ENCODE results near the gene FARS2. TPM values are rescaled to one million over a fixed set of nuclear protein-coding genes. Genes with fewer than 3 reads are reported as not detected.

Gene FARS2
- total RNA-seq, 1 experiment from 2014 or later, result 15.0 TPM

DNA sequence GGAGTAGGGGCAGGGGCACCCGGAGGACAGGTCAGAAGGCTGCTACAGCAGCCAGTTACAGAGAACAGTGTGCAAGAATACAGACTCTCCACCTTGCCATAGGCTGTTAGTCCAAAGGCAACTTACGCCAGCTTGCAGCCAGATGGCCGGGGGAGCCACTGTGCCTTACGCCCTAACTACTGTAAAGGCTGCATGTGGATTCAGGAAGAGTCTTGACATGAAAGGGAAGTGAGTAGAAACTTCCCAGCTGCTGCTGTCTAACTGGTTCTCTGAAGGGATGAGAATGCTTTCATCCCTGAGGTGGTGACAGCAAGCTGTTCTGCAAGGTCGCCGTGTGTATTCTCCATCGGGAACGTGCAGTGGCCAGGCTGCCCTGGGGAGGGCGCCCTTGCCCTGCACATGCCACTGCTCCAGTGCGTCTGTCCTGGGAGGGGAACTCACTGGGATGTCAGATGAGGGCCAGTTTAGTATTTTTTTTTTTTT lies 46.7 kb upstream of the FARS2 start:
- no peaks in the 10 kb centered on the region for H3K9me3 Mint-ChIP-seq
- no peak for TF ChIP-seq JUN (CRISPR knock-in tag; IDR thresholded peaks at IDR 0.05)
- TF ChIP-seq, protein P1, sequence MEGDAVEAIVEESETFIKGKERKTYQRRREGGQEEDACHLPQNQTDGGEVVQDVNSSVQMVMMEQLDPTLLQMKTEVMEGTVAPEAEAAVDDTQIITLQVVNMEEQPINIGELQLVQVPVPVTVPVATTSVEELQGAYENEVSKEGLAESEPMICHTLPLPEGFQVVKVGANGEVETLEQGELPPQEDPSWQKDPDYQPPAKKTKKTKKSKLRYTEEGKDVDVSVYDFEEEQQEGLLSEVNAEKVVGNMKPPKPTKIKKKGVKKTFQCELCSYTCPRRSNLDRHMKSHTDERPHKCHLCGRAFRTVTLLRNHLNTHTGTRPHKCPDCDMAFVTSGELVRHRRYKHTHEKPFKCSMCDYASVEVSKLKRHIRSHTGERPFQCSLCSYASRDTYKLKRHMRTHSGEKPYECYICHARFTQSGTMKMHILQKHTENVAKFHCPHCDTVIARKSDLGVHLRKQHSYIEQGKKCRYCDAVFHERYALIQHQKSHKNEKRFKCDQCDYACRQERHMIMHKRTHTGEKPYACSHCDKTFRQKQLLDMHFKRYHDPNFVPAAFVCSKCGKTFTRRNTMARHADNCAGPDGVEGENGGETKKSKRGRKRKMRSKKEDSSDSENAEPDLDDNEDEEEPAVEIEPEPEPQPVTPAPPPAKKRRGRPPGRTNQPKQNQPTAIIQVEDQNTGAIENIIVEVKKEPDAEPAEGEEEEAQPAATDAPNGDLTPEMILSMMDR (IDR thresholded peaks at IDR 0.05), result peak; percentile 94
- no peak overlapping the region for H3K27ac Mint-ChIP-seq
- peaks cover 15% of the 10 kb centered on the region for H3K36me3 Mint-ChIP-seq
- POLR2A ChIA-PET, result no interaction called here
- H3K4me3 Mint-ChIP-seq, result no peak overlapping the region
- CTCF ChIA-PET, result interaction anchor here (0.6 to 2.7 kb wide), 33 partner anchors 8 to 538 kb away, joined by 3 to 28 read pairs (median 4); partner anchors contain the start of genes FARS2 and LYRM4
- DNase-seq (ENCODE audit: low spot score) (peak; percentile 82), ATAC-seq (peak; percentile 98)
- no peaks in the 10 kb centered on the region for H3K27me3 Mint-ChIP-seq (ENCODE audit: low read depth)
- peaks cover 20% of the 10 kb centered on the region for H3K4me1 Mint-ChIP-seq

DNA sequence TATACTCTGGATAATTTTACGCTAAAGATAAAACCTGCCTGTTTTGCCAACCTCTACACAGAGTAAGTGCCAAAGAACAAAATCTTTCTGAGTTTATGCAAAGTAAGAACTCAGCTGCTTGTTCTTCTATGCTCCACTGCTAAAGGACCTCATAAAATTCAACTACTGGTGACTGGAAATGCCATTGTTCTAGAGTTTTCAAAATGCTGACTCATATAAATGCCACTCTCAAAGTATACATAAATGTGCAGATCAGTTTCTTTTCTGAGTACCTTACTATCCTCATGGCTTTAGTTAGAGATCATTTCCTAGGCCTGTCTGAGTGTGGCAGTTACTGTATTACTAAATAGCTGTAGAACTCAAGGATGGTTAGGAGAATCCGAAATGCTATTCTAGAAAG lies 46.2 kb upstream of the FARS2 start:
- ChIA-PET POLR2A (no interaction called here), CTCF (interaction anchor here (0.9 to 2.7 kb wide), 18 partner anchors 8 to 189 kb away, joined by 3 to 28 read pairs (median 4); partner anchors contain the start of genes FARS2 and LYRM4)
- no peaks in the 10 kb centered on the region for H3K9me3 Mint-ChIP-seq
- no peak for ATAC-seq
- H3K4me1 Mint-ChIP-seq, result peaks cover 22% of the 10 kb centered on the region
- H3K27me3 Mint-ChIP-seq (ENCODE audit: low read depth), result no peaks in the 10 kb centered on the region
- peaks cover 15% of the 10 kb centered on the region for H3K36me3 Mint-ChIP-seq
- TF ChIP-seq EMX1 (CRISPR knock-in tag; IDR thresholded peaks at IDR 0.05), result no peak
- TF ChIP-seq, protein P2, sequence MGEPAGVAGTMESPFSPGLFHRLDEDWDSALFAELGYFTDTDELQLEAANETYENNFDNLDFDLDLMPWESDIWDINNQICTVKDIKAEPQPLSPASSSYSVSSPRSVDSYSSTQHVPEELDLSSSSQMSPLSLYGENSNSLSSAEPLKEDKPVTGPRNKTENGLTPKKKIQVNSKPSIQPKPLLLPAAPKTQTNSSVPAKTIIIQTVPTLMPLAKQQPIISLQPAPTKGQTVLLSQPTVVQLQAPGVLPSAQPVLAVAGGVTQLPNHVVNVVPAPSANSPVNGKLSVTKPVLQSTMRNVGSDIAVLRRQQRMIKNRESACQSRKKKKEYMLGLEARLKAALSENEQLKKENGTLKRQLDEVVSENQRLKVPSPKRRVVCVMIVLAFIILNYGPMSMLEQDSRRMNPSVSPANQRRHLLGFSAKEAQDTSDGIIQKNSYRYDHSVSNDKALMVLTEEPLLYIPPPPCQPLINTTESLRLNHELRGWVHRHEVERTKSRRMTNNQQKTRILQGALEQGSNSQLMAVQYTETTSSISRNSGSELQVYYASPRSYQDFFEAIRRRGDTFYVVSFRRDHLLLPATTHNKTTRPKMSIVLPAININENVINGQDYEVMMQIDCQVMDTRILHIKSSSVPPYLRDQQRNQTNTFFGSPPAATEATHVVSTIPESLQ (CRISPR knock-in tag; IDR thresholded peaks at IDR 0.05), result no peak
- no peak for TF ChIP-seq NR3C1 (CRISPR knock-in tag; conservative IDR thresholded peaks at IDR 0.05; ENCODE audit: low read depth)
- TF ChIP-seq, protein P3, sequence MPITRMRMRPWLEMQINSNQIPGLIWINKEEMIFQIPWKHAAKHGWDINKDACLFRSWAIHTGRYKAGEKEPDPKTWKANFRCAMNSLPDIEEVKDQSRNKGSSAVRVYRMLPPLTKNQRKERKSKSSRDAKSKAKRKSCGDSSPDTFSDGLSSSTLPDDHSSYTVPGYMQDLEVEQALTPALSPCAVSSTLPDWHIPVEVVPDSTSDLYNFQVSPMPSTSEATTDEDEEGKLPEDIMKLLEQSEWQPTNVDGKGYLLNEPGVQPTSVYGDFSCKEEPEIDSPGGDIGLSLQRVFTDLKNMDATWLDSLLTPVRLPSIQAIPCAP (CRISPR knock-in tag; IDR thresholded peaks at IDR 0.05), result no peak
- TF ChIP-seq, protein P1 (IDR thresholded peaks at IDR 0.05), result no peak
- no peak for DNase-seq (ENCODE audit: low spot score)
- no peak overlapping the region for H3K4me3 Mint-ChIP-seq
- H3K27ac Mint-ChIP-seq, result no peak overlapping the region

DNA sequence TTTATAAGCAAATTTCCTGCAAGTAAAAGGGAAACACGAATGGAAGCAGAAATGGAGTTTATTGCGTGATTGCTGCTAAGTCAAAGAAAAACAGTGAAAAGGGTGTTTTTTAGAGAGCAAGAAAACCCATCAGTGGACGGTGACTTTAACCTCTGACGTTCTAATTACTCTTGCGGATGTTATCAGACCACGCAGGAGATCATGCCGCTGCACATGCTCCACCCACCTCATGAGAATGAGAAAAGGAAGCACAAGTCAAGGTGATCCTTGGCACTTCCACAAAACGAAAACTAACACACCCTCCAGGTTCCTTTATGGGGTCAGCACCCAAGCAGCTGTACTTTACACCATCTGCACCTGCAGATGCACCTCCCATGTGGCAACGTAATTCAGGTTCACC lies 45.5 kb upstream of the FARS2 start:
- H3K36me3 Mint-ChIP-seq, result peaks cover 15% of the 10 kb centered on the region; the same call in 1 of the 2 replicates
- TF ChIP-seq ZNF416 (CRISPR knock-in tag; IDR thresholded peaks at IDR 0.05) (no peak), GRHL2 (CRISPR knock-in tag; IDR thresholded peaks at IDR 0.05; ENCODE audit: insufficient replicate concordance, severe bottlenecking) (no peak), ZNF423 (CRISPR knock-in tag; IDR thresholded peaks at IDR 0.05) (no peak), OVOL2 (CRISPR knock-in tag; IDR thresholded peaks at IDR 0.05; ENCODE audit: borderline replicate concordance) (no peak)
- TF ChIP-seq, protein P4, sequence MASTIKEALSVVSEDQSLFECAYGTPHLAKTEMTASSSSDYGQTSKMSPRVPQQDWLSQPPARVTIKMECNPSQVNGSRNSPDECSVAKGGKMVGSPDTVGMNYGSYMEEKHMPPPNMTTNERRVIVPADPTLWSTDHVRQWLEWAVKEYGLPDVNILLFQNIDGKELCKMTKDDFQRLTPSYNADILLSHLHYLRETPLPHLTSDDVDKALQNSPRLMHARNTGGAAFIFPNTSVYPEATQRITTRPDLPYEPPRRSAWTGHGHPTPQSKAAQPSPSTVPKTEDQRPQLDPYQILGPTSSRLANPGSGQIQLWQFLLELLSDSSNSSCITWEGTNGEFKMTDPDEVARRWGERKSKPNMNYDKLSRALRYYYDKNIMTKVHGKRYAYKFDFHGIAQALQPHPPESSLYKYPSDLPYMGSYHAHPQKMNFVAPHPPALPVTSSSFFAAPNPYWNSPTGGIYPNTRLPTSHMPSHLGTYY (CRISPR knock-in tag; IDR thresholded peaks at IDR 0.05), result no peak
- no peak overlapping the region for H3K4me3 Mint-ChIP-seq
- DNase-seq (ENCODE audit: low spot score) (no peak), ATAC-seq (no peak)
- H3K27me3 Mint-ChIP-seq (ENCODE audit: low read depth), result no peaks in the 10 kb centered on the region
- H3K9me3 Mint-ChIP-seq, result no peaks in the 10 kb centered on the region
- ChIA-PET CTCF (interaction anchor here (1.0 to 2.7 kb wide), 3 partner anchors 72 to 164 kb away, joined by 4 to 25 read pairs (median 5); no protein-coding TSS in a partner anchor), POLR2A (no interaction called here)
- H3K27ac Mint-ChIP-seq, result no peak overlapping the region
- H3K4me1 Mint-ChIP-seq, result peaks cover 22% of the 10 kb centered on the region

Data from WTC11 (cell line).